ENCODE measurements around the gene INPP5A. TPM values are rescaled to one million over a fixed set of nuclear protein-coding genes. Genes with fewer than 3 reads are reported as not detected.
"Not testable (repeated sequence)": the region's sequence is repeated elsewhere in the genome, so short reads cannot be mapped to it uniquely, and the experiment has no call there.

INPP5A gene
- total RNA-seq, 2 experiments from 2014 or later = 9.1 to 9.9 TPM

GRCh38 chr10:132743196-132743924 is 205.8 kb downstream of the INPP5A start:
- H3K27me3 Mint-ChIP-seq; CTCF ChIA-PET; H3K4me3 Mint-ChIP-seq; H3K27ac Mint-ChIP-seq; H3K9me3 Mint-ChIP-seq; H3K36me3 Mint-ChIP-seq (ENCODE audit: low read depth); POLR2A ChIA-PET; H3K4me1 Mint-ChIP-seq; DNase-seq: not testable (repeated sequence)

GRCh38 chr10:132743925-132744490 is 206.4 kb downstream of the INPP5A start:
- Mint-ChIP-seq H3K36me3 (ENCODE audit: low read depth) (no peaks in the 10 kb centered on the region), H3K9me3 (no peaks in the 10 kb centered on the region), H3K27me3 (no peaks in the 10 kb centered on the region), H3K4me3 (no peak overlapping the region), H3K27ac (no peak overlapping the region), H3K4me1 (no peaks in the 10 kb centered on the region)
- no peak for DNase-seq
- ChIA-PET CTCF (no interaction called here), POLR2A (no interaction called here)

GRCh38 chr10:132744839-132745238 is 207.3 kb downstream of the INPP5A start:
- H3K9me3 Mint-ChIP-seq = no peaks in the 10 kb centered on the region
- DNase-seq = no peak
- CTCF ChIA-PET = no interaction called here
- POLR2A ChIA-PET = no interaction called here
- no peak overlapping the region for H3K27ac Mint-ChIP-seq
- H3K27me3 Mint-ChIP-seq = no peaks in the 10 kb centered on the region
- H3K4me1 Mint-ChIP-seq = no peaks in the 10 kb centered on the region
- H3K4me3 Mint-ChIP-seq = no peak overlapping the region
- H3K36me3 Mint-ChIP-seq (ENCODE audit: low read depth) = no peaks in the 10 kb centered on the region

GRCh38 chr10:132745511-132745910 is 207.9 kb downstream of the INPP5A start:
- H3K4me3 Mint-ChIP-seq = no peak overlapping the region
- ChIA-PET POLR2A (no interaction called here), CTCF (no interaction called here)
- no peaks in the 10 kb centered on the region for H3K9me3 Mint-ChIP-seq
- H3K27me3 Mint-ChIP-seq = no peaks in the 10 kb centered on the region
- H3K36me3 Mint-ChIP-seq (ENCODE audit: low read depth) = no peaks in the 10 kb centered on the region
- no peak overlapping the region for H3K27ac Mint-ChIP-seq
- no peaks in the 10 kb centered on the region for H3K4me1 Mint-ChIP-seq
- no peak for DNase-seq

DNA sequence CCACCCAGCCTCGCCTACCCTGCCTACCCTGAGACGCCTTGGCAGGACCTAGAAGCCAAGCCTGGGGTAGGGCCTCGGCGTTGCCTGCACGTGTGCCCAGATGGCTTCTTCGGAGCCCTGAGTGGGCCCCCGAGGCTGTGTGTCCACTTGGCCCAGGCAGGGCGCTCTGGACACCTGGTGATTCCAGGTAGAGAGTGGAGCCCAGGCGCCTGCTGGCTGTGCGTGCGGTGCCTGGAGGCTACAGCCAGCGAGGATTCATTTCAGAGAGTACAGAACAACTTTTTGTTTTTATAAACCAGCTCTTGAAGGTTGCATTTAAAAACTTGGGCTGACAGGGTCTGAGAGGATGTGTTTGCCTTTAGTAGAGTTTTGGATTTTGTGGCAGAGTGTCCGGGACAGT is 208.4 kb downstream of the INPP5A start:
- Mint-ChIP-seq H3K36me3 (ENCODE audit: low read depth) (no peaks in the 10 kb centered on the region), H3K27ac (no peak overlapping the region), H3K4me3 (no peak overlapping the region), H3K27me3 (no peaks in the 10 kb centered on the region), H3K9me3 (no peaks in the 10 kb centered on the region), H3K4me1 (no peaks in the 10 kb centered on the region)
- DNase-seq = no peak
- ChIA-PET POLR2A (no interaction called here), CTCF (no interaction called here)

GRCh38 chr10:132746386-132746785 is 208.8 kb downstream of the INPP5A start:
- H3K27me3 Mint-ChIP-seq = no peaks in the 10 kb centered on the region

DNA sequence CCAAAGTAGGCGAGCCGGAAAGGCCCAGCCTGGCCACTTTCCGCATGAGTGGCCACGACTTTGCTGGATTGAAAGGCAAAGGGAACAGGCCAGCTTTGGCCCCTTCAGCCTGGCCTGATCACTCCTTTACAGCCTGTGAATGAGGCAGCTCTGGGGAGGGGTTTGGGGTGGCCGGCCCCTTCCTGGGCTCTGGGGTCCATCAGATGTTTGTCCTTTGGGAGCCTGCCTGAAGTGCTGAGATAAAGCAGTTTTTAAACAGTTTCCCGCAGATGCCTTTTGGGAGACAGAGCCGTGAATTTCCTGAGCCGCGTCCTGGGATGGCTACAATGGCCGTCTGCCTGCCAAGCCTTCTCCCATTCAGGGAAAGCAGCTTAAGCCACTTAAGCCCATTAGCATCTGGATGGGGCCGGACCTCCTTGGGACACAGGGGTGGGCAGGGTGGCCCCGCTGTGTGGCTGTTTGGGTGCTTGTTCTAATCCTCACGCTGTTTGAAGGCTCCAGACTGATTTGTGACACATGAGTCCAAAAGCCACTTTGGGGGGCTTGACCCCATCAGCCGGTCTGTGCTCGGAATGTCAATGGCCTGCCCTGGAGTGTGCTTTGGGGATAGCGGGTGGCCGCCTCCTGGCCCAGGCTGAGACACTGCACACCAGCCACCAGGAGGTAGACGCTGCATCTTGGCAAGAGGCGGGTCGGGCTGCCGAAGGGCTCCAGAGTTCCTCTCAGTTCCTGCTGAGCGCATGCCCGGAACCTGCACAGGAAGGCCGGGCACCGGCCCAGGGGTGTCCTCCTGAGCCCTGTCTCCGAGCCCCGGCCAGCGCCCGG is 209.4 kb downstream of the INPP5A start:
- Mint-ChIP-seq H3K27me3 (no peaks in the 10 kb centered on the region), H3K4me1 (no peaks in the 10 kb centered on the region), H3K27ac (no peak overlapping the region), H3K4me3 (no peak overlapping the region), H3K36me3 (ENCODE audit: low read depth) (no peaks in the 10 kb centered on the region), H3K9me3 (no peaks in the 10 kb centered on the region)
- POLR2A ChIA-PET = no interaction called here
- CTCF ChIA-PET = no interaction called here
- no peak for DNase-seq

More at GRCh38 chr10:132746386-132746785, 208.8 kb downstream of the INPP5A start:
- ChIA-PET POLR2A (no interaction called here), CTCF (no interaction called here)
- no peak for DNase-seq
- Mint-ChIP-seq H3K36me3 (ENCODE audit: low read depth) (no peaks in the 10 kb centered on the region), H3K4me1 (no peaks in the 10 kb centered on the region), H3K9me3 (no peaks in the 10 kb centered on the region), H3K4me3 (no peak overlapping the region), H3K27ac (no peak overlapping the region)

GRCh38 chr10:132748135-132748534 is 210.5 kb downstream of the INPP5A start:
- no peak overlapping the region for H3K4me3 Mint-ChIP-seq
- no peak for DNase-seq
- H3K4me1 Mint-ChIP-seq = no peaks in the 10 kb centered on the region
- H3K36me3 Mint-ChIP-seq (ENCODE audit: low read depth) = no peaks in the 10 kb centered on the region
- POLR2A ChIA-PET = no interaction called here
- H3K27ac Mint-ChIP-seq = no peak overlapping the region
- H3K27me3 Mint-ChIP-seq = no peaks in the 10 kb centered on the region
- CTCF ChIA-PET = no interaction called here
- no peaks in the 10 kb centered on the region for H3K9me3 Mint-ChIP-seq

DNA sequence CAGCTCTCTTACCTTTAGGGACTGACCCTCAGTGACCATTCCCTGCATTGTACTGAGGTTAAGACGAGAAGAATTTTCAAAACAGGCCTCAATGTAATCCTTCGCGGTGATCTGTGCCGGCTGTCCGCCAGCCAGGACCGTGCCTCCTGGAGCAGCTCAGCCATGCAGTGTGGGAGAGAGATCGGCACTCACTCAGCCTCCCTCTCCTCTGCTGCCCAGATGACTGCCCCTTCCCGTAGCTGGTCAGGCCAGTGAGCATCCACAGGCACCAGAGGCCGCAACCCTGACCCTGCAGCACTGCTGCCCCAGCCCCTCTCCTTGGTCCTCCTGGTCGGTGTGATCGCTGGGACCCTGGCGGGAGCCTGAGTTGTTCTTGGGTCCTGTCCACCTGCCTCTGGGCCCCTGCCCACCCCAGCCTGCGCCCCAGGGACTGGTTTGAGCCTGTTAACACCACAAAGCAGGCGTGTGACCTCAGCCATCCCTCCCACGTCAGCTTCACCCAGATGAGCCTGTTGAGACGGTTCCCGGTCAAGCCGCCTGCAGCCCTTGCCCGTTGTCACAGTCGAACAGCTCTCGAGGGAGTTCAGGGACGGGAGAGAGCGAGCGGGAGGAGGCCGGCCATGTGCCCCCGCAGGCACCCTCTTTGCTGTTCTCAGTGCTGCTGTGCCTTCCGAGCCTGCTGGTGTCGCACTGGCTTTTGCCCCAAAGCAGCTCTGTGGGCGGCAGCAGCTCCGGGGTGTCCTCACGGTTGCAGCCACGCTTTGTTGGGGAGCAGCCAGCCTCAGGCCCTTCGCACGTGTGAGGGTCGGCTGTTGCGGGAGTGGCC is 211.2 kb downstream of the INPP5A start:
- peaks cover 1% of the 10 kb centered on the region for H3K36me3 Mint-ChIP-seq (ENCODE audit: low read depth)
- no peak overlapping the region for H3K4me3 Mint-ChIP-seq
- H3K4me1 Mint-ChIP-seq = no peaks in the 10 kb centered on the region
- CTCF ChIA-PET = no interaction called here
- DNase-seq = no peak
- POLR2A ChIA-PET = no interaction called here
- no peaks in the 10 kb centered on the region for H3K27me3 Mint-ChIP-seq
- H3K9me3 Mint-ChIP-seq = no peaks in the 10 kb centered on the region
- no peak overlapping the region for H3K27ac Mint-ChIP-seq

DNA sequence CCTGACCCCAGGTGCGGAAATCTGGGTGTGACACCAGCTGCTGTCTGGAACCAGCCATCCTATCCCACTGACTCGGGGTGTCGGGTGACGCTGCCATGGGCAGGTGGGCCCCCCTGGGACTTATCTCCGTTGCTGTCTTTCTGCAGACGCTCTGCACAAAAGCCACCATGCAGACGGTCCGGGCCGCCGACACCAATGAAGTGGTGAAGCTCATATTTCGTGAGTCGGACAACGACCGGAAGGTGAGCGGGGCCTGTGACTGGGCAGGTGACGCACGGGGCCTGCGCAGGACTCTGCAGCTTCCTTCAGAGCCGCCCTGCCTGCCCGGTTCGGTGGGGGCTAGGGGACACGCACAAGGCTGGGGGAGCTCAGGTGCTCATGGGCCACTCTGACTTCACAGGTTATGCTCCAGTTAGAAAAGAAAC is 211.8 kb downstream of the INPP5A start:
- ChIA-PET POLR2A (no interaction called here), CTCF (no interaction called here)
- Mint-ChIP-seq H3K9me3 (no peaks in the 10 kb centered on the region), H3K27ac (no peak overlapping the region), H3K27me3 (no peaks in the 10 kb centered on the region), H3K36me3 (ENCODE audit: low read depth) (peaks cover 6% of the 10 kb centered on the region), H3K4me3 (no peak overlapping the region), H3K4me1 (no peaks in the 10 kb centered on the region)
- no peak for DNase-seq

DNA sequence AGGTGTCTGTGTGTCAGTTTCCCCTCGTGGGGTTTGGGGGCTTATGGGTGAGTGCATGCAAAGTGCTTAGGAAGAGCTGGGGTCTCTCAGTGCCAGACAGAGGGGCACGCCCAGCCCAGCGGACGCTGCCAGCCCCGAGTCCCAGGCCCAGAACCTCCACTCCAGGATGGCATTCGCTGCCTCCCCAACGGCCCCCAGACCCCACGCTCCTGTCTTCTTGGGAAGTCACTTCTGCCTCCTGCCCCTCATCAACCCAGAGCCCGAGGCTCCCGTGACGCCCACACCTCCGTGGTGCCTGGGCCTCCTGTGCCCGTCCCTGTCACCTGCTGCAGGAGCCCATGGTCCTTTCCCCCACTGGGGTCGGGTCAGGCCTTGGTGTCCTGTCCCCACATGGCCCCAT is 213.3 kb downstream of the INPP5A start:
- Mint-ChIP-seq H3K27me3 (no peaks in the 10 kb centered on the region), H3K27ac (no peak overlapping the region), H3K4me3 (no peak overlapping the region), H3K4me1 (no peaks in the 10 kb centered on the region), H3K36me3 (ENCODE audit: low read depth) (peaks cover 16% of the 10 kb centered on the region), H3K9me3 (peaks cover 9% of the 10 kb centered on the region)
- ChIA-PET POLR2A (no interaction called here), CTCF (no interaction called here)
- no peak for DNase-seq

- H3K9me3 Mint-ChIP-seq = peaks cover 14% of the 10 kb centered on the region
- H3K4me3 Mint-ChIP-seq = no peak overlapping the region
- ChIA-PET CTCF (no interaction called here), POLR2A (no interaction called here)
- no peak for DNase-seq
- peaks cover 19% of the 10 kb centered on the region for H3K36me3 Mint-ChIP-seq (ENCODE audit: low read depth)
- H3K27ac Mint-ChIP-seq = no peak overlapping the region
- no peaks in the 10 kb centered on the region for H3K27me3 Mint-ChIP-seq
- H3K4me1 Mint-ChIP-seq = no peaks in the 10 kb centered on the region
These were observed 214.8 kb downstream of the INPP5A start for GRCh38 chr10:132752378-132752777.

GRCh38 chr10:132752961-132753360 is 215.4 kb downstream of the INPP5A start:
- Mint-ChIP-seq H3K9me3 (peaks cover 14% of the 10 kb centered on the region), H3K4me3 (no peak overlapping the region), H3K27ac (no peak overlapping the region), H3K36me3 (ENCODE audit: low read depth) (peaks cover 19% of the 10 kb centered on the region), H3K4me1 (no peaks in the 10 kb centered on the region), H3K27me3 (no peaks in the 10 kb centered on the region)
- DNase-seq = no peak
- POLR2A ChIA-PET = no interaction called here
- CTCF ChIA-PET = no interaction called here

Data from activated CD4-positive, alpha-beta T cell treated with anti-CD3 and anti-CD28 coated beads, Interleukin-2, amount 10 ng/mL, durations not matched to agents 7 days and 5 days (primary cell).